H9 (cell line): ENCODE results near the gene NCOA4. TPM values are rescaled to one million over a fixed set of nuclear protein-coding genes. Genes with fewer than 3 reads are reported as not detected.

Experiments used
- DNase-seq: peaks from one replicate; pipeline ENCODE4 v3.0.0-alpha.2; 2017
- H2AFZ ChIP-seq: one replicate; pipeline ENCODE4 v1.6.1; 2013; ENCODE audit warnings: mild to moderate bottlenecking, low read length, control low read depth, moderate library complexity
- H2AK5ac ChIP-seq: 2 replicates; pipeline ENCODE4 v1.6.1; 2013; ENCODE audit warnings: low read length, control low read depth, mixed read lengths; ENCODE audit not compliant: insufficient read length
- H2BK120ac ChIP-seq: one replicate; pipeline ENCODE4 v1.6.1; 2013; ENCODE audit warnings: low read depth, mild to moderate bottlenecking, low read length, control low read depth, inconsistent platforms; ENCODE audit not compliant: poor library complexity, severe bottlenecking
- H2BK12ac ChIP-seq: 2 replicates; pipeline ENCODE4 v1.6.1; 2013; ENCODE audit warnings: low read length, control low read depth, mixed read lengths, low read depth; ENCODE audit not compliant: insufficient read length
- H2BK15ac ChIP-seq: 2 replicates; pipeline ENCODE4 v1.6.1; 2013; ENCODE audit warnings: low read depth, low read length, control low read depth
- H2BK20ac ChIP-seq: one replicate; pipeline ENCODE4 v1.6.1; 2013; ENCODE audit warnings: low read depth, mild to moderate bottlenecking, low read length, control low read depth, inconsistent platforms; ENCODE audit not compliant: poor library complexity, severe bottlenecking
- H2BK5ac ChIP-seq: 2 replicates; pipeline ENCODE4 v1.6.1; 2013; ENCODE audit warnings: low read length, control low read depth, mixed read lengths; ENCODE audit not compliant: insufficient read length
- H3K14ac ChIP-seq: 2 replicates; pipeline ENCODE4 v1.6.1; 2013; ENCODE audit warnings: low read length, control low read depth; ENCODE audit not compliant: insufficient read depth
- H3K18ac ChIP-seq: 2 replicates; pipeline ENCODE4 v1.6.1; 2013; ENCODE audit warnings: low read depth, mild to moderate bottlenecking, mixed read lengths, low read length, control low read depth; ENCODE audit not compliant: insufficient read length
- H3K23ac ChIP-seq: 2 replicates; pipeline ENCODE4 v1.6.1; 2013; ENCODE audit warnings: low read length, control low read depth, mixed read lengths, low read depth; ENCODE audit not compliant: insufficient read length
- H3K23me2 ChIP-seq: 2 replicates; pipeline ENCODE4 v1.6.1; 2013; ENCODE audit warnings: low read depth, mild to moderate bottlenecking, mixed read lengths, low read length, control low read depth; ENCODE audit not compliant: insufficient read length, poor library complexity, severe bottlenecking
- H3K27ac ChIP-seq: 2 replicates; pipeline ENCODE4 v1.5.1; 2013; ENCODE audit warnings: low read length, control low read depth, mixed read lengths, low read depth; ENCODE audit not compliant: insufficient read length
- H3K27me3 ChIP-seq: 2 replicates; pipeline ENCODE4 v1.6.1; 2013; ENCODE audit warnings: low read length, control low read depth, inconsistent platforms; ENCODE audit not compliant: insufficient read depth
- H3K4ac ChIP-seq: 2 replicates; pipeline ENCODE4 v1.6.1; 2013; ENCODE audit warnings: low read depth, mild to moderate bottlenecking, control low read depth, inconsistent platforms, low read length, moderate library complexity
- H3K4me1 ChIP-seq: 2 replicates; pipeline ENCODE4 v1.6.1; 2013; ENCODE audit warnings: low read length, control low read depth, inconsistent platforms; ENCODE audit not compliant: insufficient read depth
- H3K4me2 ChIP-seq: 2 replicates; pipeline ENCODE4 v1.6.1; 2013; ENCODE audit warnings: low read length, control low read depth, mixed read lengths; ENCODE audit not compliant: insufficient read length, insufficient read depth
- H3K56ac ChIP-seq: 2 replicates; pipeline ENCODE4 v1.6.1; 2013; ENCODE audit warnings: low read depth, mild to moderate bottlenecking, mixed read lengths, low read length, control low read depth; ENCODE audit not compliant: insufficient read length
- H3K79me1 ChIP-seq: 2 replicates; pipeline ENCODE4 v1.6.1; 2013; ENCODE audit warnings: low read depth, mild to moderate bottlenecking, moderate library complexity, low read length, control low read depth, inconsistent platforms; ENCODE audit not compliant: insufficient read depth, poor library complexity, severe bottlenecking
- H3K79me2 ChIP-seq: 2 replicates; pipeline ENCODE4 v1.6.1; 2013; ENCODE audit warnings: low read length, control low read depth, inconsistent platforms; ENCODE audit not compliant: insufficient read depth
- H3K9ac ChIP-seq: 2 replicates; pipeline ENCODE4 v1.6.1; 2013; ENCODE audit warnings: low read length, control low read depth, mixed read lengths; ENCODE audit not compliant: insufficient read length; ENCODE audit errors: extremely low read depth
- H3K9me3 ChIP-seq: one replicate; pipeline ENCODE4 v1.6.1; 2013; ENCODE audit warnings: low read depth, low read length, inconsistent platforms; ENCODE audit not compliant: control insufficient read depth
- H3T11ph ChIP-seq: one replicate; pipeline ENCODE4 v1.6.1; 2013; ENCODE audit warnings: mild to moderate bottlenecking, low read length, control low read depth, inconsistent platforms
- H4K20me1 ChIP-seq: one replicate; pipeline ENCODE4 v1.6.1; 2013; ENCODE audit not compliant: control insufficient read depth, insufficient read length, insufficient read depth
- H4K5ac ChIP-seq: 2 replicates; pipeline ENCODE4 v1.6.1; 2013; ENCODE audit warnings: low read depth, mild to moderate bottlenecking, mixed read lengths, low read length, control low read depth; ENCODE audit not compliant: insufficient read length
- H4K8ac ChIP-seq: replicated peaks from 2 replicates; pipeline ENCODE4 v1.6.1; 2013; ENCODE audit warnings: low read length, control low read depth, mixed read lengths, low read depth; ENCODE audit not compliant: insufficient read length
- H4K91ac ChIP-seq: 2 replicates; pipeline ENCODE4 v1.6.1; 2013; ENCODE audit warnings: low read depth, mild to moderate bottlenecking, moderate library complexity, mixed read lengths, low read length, control low read depth; ENCODE audit not compliant: insufficient read length
- H3K27ac Mint-ChIP-seq, 3 experiments: 2 replicates in 2 of 3; 3 replicates in 1 of 3; pipeline ENCODE4 v1.8.0; 2020 to 2021; ENCODE audit warnings: mixed read lengths in 3 of 3, mild to moderate bottlenecking in 1 of 3, moderate library complexity in 1 of 3
- H3K27me3 Mint-ChIP-seq: 2 replicates; pipeline ENCODE4 v1.8.0; 2021; ENCODE audit warnings: low read depth, mild to moderate bottlenecking, moderate library complexity, mixed read lengths
- H3K36me3 Mint-ChIP-seq, 3 experiments: 2 replicates in 2 of 3; 3 replicates in 1 of 3; pipeline ENCODE4 v1.8.0; 2020 to 2021; ENCODE audit warnings: low read depth in 3 of 3, mixed read lengths in 3 of 3; ENCODE audit not compliant: insufficient read depth in 1 of 3
- H3K4me1 Mint-ChIP-seq, 2 experiments: 2 replicates each; pipeline ENCODE4 v1.8.0; 2020; ENCODE audit warnings: mixed read lengths in 2 of 2
- H3K4me3 Mint-ChIP-seq, 2 experiments: 2 replicates in 1 of 2; 3 replicates in 1 of 2; pipeline ENCODE4 v1.8.0; 2020 to 2021; ENCODE audit warnings: mild to moderate bottlenecking in 2 of 2, mixed read lengths in 2 of 2, moderate library complexity in 1 of 2
- H3K9me3 Mint-ChIP-seq, 2 experiments: 2 replicates in 1 of 2; 3 replicates in 1 of 2; pipeline ENCODE4 v1.8.0; 2020; ENCODE audit warnings: mild to moderate bottlenecking in 2 of 2, mixed read lengths in 2 of 2, moderate library complexity in 1 of 2
- CTCF ChIP-seq: fragments of 200-600 bp; sonication (generic); conservative IDR thresholded peaks from 3 replicates; pipeline ENCODE4 v1.8.0; 2021; ENCODE audit warnings: antibody characterized with exemption, mild to moderate bottlenecking
- WGBS: extraction: QIAGEN DNeasy Blood & Tissue Kit; methylation state at CpG from one replicate; pipeline ENCODE4 v1.1.7; 2013; ENCODE audit warnings: missing lambda C conversion rate, low lambda C conversion rate, mixed read lengths; ENCODE audit not compliant: insufficient read length; ENCODE audit errors: extremely low coverage; 5-methylcytosine and 5-hydroxymethylcytosine counted together
- total RNA-seq: library from RNA; stranded (reverse); gene quantifications from 2 replicates; pipeline ENCODE4 v1.2.1, GENCODE V29; 2021

The NCOA4 gene
- total RNA-seq, 1 experiment from 2014 or later = 83.3 TPM

GRCh38 chr10:46037107-46037825 lies 6.8 kb upstream of the NCOA4 start:
- Histone ChIP-seq H2BK5ac (no peak overlapping the region), H3K23ac (no peak overlapping the region), H4K20me1 (no peaks in the 10 kb centered on the region), H2BK20ac (no peak overlapping the region), H3K14ac (no peak overlapping the region), H3K4me2 (no peak overlapping the region), H3K27me3 (no peaks in the 10 kb centered on the region), H4K5ac (no peak overlapping the region), H3K18ac (no peak overlapping the region), H2BK12ac (no peak overlapping the region), H2BK15ac (no peak overlapping the region), H3K79me2 (no peaks in the 10 kb centered on the region), H2AK5ac (no peak overlapping the region), H3K9ac (no peak overlapping the region), H3K4ac (no peak overlapping the region), H3T11ph (no peak overlapping the region), H3K9me3 (no peaks in the 10 kb centered on the region), H4K8ac (no peak overlapping the region), H4K91ac (no peak overlapping the region), H3K23me2 (no peaks in the 10 kb centered on the region), H2AFZ (no peak overlapping the region), H3K4me1 (no peaks in the 10 kb centered on the region), H3K56ac (no peak overlapping the region), H2BK120ac (no peak overlapping the region), H3K27ac (no peak overlapping the region), H3K79me1 (no peaks in the 10 kb centered on the region)
- no peak for DNase-seq
- no CpG with 5 or more reads among the region's 8 CpGs for WGBS
- Mint-ChIP-seq H3K9me3 (no peaks in the 10 kb centered on the region), H3K27me3 (no peaks in the 10 kb centered on the region), H3K27ac (no peak overlapping the region), H3K4me3 (no peak overlapping the region), H3K4me1 (no peaks in the 10 kb centered on the region), H3K36me3 (no peaks in the 10 kb centered on the region)
- no peak for TF ChIP-seq CTCF
